Mesenchymal stem cell (in vitro differentiated cells and primary cell): ENCODE data around the gene ERGIC1. TPM values are rescaled to one million over a fixed set of nuclear protein-coding genes. Genes with fewer than 3 reads are reported as not detected.

Experiments used
- DNase-seq: peaks from one replicate; pipeline ENCODE4 v3.0.0-alpha.2; 2013
- H2AFZ ChIP-seq: one replicate; pipeline ENCODE4 v1.6.1; 2013; ENCODE audit warnings: low read depth, mild to moderate bottlenecking, control low read depth, inconsistent platforms, low read length, moderate library complexity
- H2AK5ac ChIP-seq: 2 replicates; pipeline ENCODE4 v1.6.1; 2013; ENCODE audit warnings: low read length, moderate library complexity, mild to moderate bottlenecking, inconsistent platforms; ENCODE audit not compliant: severe bottlenecking
- H2BK120ac ChIP-seq: one replicate; pipeline ENCODE4 v1.6.1; 2013; ENCODE audit warnings: low read depth, mild to moderate bottlenecking, inconsistent platforms, low read length, moderate library complexity
- H2BK12ac ChIP-seq, 2 experiments: one replicate each; pipeline ENCODE4 v1.6.1; 2013; ENCODE audit warnings: inconsistent platforms in 2 of 2, low read length in 2 of 2, mild to moderate bottlenecking in 2 of 2, moderate library complexity in 2 of 2, control low read depth in 1 of 2
- H2BK15ac ChIP-seq: one replicate; pipeline ENCODE4 v1.6.1; 2013; ENCODE audit warnings: mild to moderate bottlenecking, low read depth, inconsistent platforms; ENCODE audit not compliant: poor library complexity, severe bottlenecking
- H2BK5ac ChIP-seq: 2 replicates; pipeline ENCODE4 v1.6.1; 2013; ENCODE audit warnings: low read depth, mild to moderate bottlenecking, low read length, control low read depth, inconsistent platforms; ENCODE audit not compliant: poor library complexity, severe bottlenecking
- H3K14ac ChIP-seq, 2 experiments: one replicate each; pipeline ENCODE4 v1.6.1; 2013; ENCODE audit warnings: inconsistent platforms in 2 of 2, low read length in 2 of 2, control low read depth in 1 of 2, mild to moderate bottlenecking in 1 of 2, moderate library complexity in 1 of 2
- H3K18ac ChIP-seq, 2 experiments: one replicate each; pipeline ENCODE4 v1.6.1; 2013; ENCODE audit warnings: inconsistent platforms in 2 of 2, low read length in 2 of 2, control low read depth in 1 of 2, low read depth in 1 of 2, mild to moderate bottlenecking in 1 of 2
- H3K23ac ChIP-seq, 2 experiments: one replicate each; pipeline ENCODE4 v1.6.1; 2013; ENCODE audit warnings: inconsistent platforms in 2 of 2, low read length in 2 of 2, mild to moderate bottlenecking in 2 of 2, moderate library complexity in 2 of 2, control low read depth in 1 of 2
- H3K27ac ChIP-seq: 2 replicates; pipeline ENCODE4 v1.5.1; 2013; ENCODE audit warnings: mild to moderate bottlenecking, moderate library complexity, low read length, control low read depth, inconsistent platforms; ENCODE audit not compliant: poor library complexity, severe bottlenecking
- H3K27me3 ChIP-seq, 2 experiments: 2 replicates each; pipeline versions ENCODE4 v1.6.1 to v1.7.0; 2013; ENCODE audit warnings: low read length in 2 of 2, mild to moderate bottlenecking in 2 of 2, moderate library complexity in 2 of 2, control low read depth in 1 of 2, inconsistent platforms in 1 of 2; ENCODE audit not compliant: control insufficient read depth in 1 of 2, insufficient read depth in 1 of 2
- H3K36me3 ChIP-seq, 2 experiments: 2 replicates each; pipeline versions ENCODE4 v1.6.1 to v1.7.0; 2013; ENCODE audit warnings: low read length in 2 of 2, control low read depth in 1 of 2, inconsistent platforms in 1 of 2, low read depth in 1 of 2, mild to moderate bottlenecking in 1 of 2; ENCODE audit not compliant: insufficient read depth in 2 of 2, control insufficient read depth in 1 of 2
- H3K4ac ChIP-seq, 2 experiments: one replicate each; pipeline ENCODE4 v1.6.1; 2013; ENCODE audit warnings: inconsistent platforms in 2 of 2, low read length in 2 of 2, mild to moderate bottlenecking in 2 of 2, moderate library complexity in 2 of 2, control low read depth in 1 of 2, low read depth in 1 of 2
- H3K4me1 ChIP-seq: 2 replicates; pipeline ENCODE4 v1.6.1; 2013; ENCODE audit warnings: low read depth, low read length, control low read depth; ENCODE audit not compliant: control insufficient read depth, insufficient read depth
- H3K4me2 ChIP-seq: 2 replicates; pipeline ENCODE4 v1.6.1; 2013; ENCODE audit warnings: low read length, mild to moderate bottlenecking, inconsistent platforms; ENCODE audit not compliant: poor library complexity, severe bottlenecking
- H3K4me3 ChIP-seq, 2 experiments: 2 replicates each; pipeline versions ENCODE4 v1.5.1 to v1.7.0; 2013; ENCODE audit warnings: low read length in 2 of 2, mild to moderate bottlenecking in 2 of 2, control low read depth in 1 of 2, low read depth in 1 of 2; ENCODE audit not compliant: insufficient read depth in 1 of 2
- H3K79me1 ChIP-seq: replicated peaks from 2 replicates; pipeline ENCODE4 v1.6.1; 2013; ENCODE audit warnings: mild to moderate bottlenecking, control low read depth, low read length, inconsistent platforms; ENCODE audit not compliant: poor library complexity, severe bottlenecking
- H3K9ac ChIP-seq: 2 replicates; pipeline ENCODE4 v1.7.0; 2013; ENCODE audit warnings: mild to moderate bottlenecking, low read length, moderate library complexity
- H3K9me3 ChIP-seq: 2 replicates; pipeline ENCODE4 v1.7.0; 2013; ENCODE audit warnings: mild to moderate bottlenecking, low read length; ENCODE audit not compliant: control insufficient read depth
- H4K8ac ChIP-seq: one replicate; pipeline ENCODE4 v1.6.1; 2013; ENCODE audit warnings: inconsistent platforms, mild to moderate bottlenecking, low read length, moderate library complexity
- H4K91ac ChIP-seq: one replicate; pipeline ENCODE4 v1.6.1; 2013; ENCODE audit warnings: mild to moderate bottlenecking, low read length, inconsistent platforms
- WGBS: methylation state at CpG from one replicate; pipeline ENCODE4 v1.1.7; 2013; ENCODE audit warnings: mixed read lengths; 5-methylcytosine and 5-hydroxymethylcytosine counted together
- small RNA-seq: library from polyadenylated mRNA; stranded (forward); fragments of <200 nt; extraction: miRNeasy Mini kit (QIAGEN cat#:217004); gene quantifications from one replicate; pipeline ENCODE3, GENCODE V24; 2013; ENCODE audit warnings: low read depth

ERGIC1 gene

DNA sequence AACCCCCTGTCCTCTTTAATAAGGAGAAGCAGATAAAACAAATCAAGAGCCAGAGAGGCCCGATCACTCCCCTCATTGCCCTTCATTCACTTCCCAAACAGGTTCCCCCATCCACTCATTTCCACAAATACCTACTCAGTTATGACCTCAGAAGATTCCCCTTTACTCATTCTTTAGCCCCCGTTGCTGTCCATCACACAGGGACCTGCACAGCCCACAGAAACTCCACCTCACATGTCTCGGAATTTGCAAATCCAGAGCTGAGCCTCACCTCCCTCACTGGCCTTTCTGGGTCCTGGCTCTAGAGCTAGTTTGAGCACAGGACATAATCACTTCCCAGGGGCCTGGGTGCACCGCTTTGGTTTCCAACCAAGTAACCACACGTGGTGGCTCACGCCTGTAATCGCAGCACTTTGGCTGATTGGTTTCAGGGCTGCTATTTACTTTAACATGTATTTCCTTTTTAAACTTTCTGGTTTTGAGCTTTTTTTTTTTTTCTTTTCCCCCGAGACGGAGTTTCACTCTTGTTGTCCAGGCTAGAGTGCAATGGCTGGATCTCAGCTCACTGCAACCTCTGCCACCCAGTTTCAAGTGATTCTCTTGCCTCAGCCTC, 167.3 kb downstream of the ERGIC1 start:
- H2BK15ac ChIP-seq: no peak overlapping the region
- H3K23ac ChIP-seq: no peak overlapping the region
- no peak overlapping the region for H2AK5ac ChIP-seq
- H2AFZ ChIP-seq: peak overlapping the region; percentile 39
- peaks cover 16 to 33% of the 10 kb centered on the region in 2 experiments for H3K36me3 ChIP-seq
- no peak overlapping the region for H4K91ac ChIP-seq
- H3K27me3 ChIP-seq: no peaks in the 10 kb centered on the region
- H3K4ac ChIP-seq: no peak overlapping the region
- no peak overlapping the region for H3K4me2 ChIP-seq
- no peaks in the 10 kb centered on the region for H3K4me1 ChIP-seq
- no peak overlapping the region for H3K18ac ChIP-seq
- DNase-seq: no peak
- H3K9me3 ChIP-seq: no peaks in the 10 kb centered on the region
- no peak overlapping the region for H2BK5ac ChIP-seq
- H2BK12ac ChIP-seq: no peak overlapping the region
- H3K14ac ChIP-seq: no peak overlapping the region
- H3K9ac ChIP-seq: no peak overlapping the region
- H4K8ac ChIP-seq: no peak overlapping the region
- H3K79me1 ChIP-seq: peaks cover 36% of the 10 kb centered on the region
- H2BK120ac ChIP-seq: no peak overlapping the region
- H3K4me3 ChIP-seq: no peak overlapping the region
- 100% methylated on average over 9 of the region's 9 CpGs for WGBS
- no peak overlapping the region for H3K27ac ChIP-seq

Small RNAs within 50 kb of the gene (small RNA-seq; reads per million reads assigned to genes)
- not detected for gene AC022217.4
